Testis (tissue), 2 donors: ENCODE results near the gene GSG1L.
"Not testable (repeated sequence)": the region's sequence is repeated elsewhere in the genome, so short reads cannot be mapped to it uniquely, and the experiment has no call there.

Experiments used
- POLR2A ChIP-seq: fragments of 450-650 bp; IDR thresholded peaks from one replicate; pipeline ENCODE4 v1.6.1; 2017; ENCODE audit warnings: antibody characterized with exemption, mild to moderate bottlenecking, moderate library complexity
- TF ChIP-seq, protein P1 (sequence below), 3 experiments: fragments of 450-650 bp in 2 of 3; fragments of 200-600 bp in 1 of 3; sonication (generic) in 1 of 3; IDR thresholded peaks; one replicate each; pipeline ENCODE4 v1.5.1; 2016 to 2019; ENCODE audit warnings: antibody characterized with exemption in 3 of 3, mild to moderate bottlenecking in 2 of 3, moderate library complexity in 1 of 3

DNA sequence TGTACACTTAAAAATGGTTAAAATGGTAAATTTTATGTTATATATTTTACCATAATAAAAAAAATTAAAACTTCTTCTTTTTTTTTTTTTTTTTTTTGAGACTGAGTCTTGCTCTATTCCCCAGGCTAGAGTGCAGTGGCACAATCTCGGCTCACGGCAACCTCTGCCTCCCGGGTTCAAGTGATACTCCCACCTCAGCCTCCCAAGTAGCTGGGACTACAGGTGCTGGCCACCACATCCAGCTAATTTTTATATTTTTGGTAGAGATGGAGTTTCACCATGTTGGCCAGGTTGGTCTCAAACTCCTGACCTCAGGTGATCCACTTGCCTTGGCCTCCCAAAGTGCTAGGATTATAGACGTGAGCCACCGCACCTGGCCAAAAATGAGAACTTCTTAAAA is 121.4 kb downstream of the GSG1L start:
- TF ChIP-seq, protein P1, sequence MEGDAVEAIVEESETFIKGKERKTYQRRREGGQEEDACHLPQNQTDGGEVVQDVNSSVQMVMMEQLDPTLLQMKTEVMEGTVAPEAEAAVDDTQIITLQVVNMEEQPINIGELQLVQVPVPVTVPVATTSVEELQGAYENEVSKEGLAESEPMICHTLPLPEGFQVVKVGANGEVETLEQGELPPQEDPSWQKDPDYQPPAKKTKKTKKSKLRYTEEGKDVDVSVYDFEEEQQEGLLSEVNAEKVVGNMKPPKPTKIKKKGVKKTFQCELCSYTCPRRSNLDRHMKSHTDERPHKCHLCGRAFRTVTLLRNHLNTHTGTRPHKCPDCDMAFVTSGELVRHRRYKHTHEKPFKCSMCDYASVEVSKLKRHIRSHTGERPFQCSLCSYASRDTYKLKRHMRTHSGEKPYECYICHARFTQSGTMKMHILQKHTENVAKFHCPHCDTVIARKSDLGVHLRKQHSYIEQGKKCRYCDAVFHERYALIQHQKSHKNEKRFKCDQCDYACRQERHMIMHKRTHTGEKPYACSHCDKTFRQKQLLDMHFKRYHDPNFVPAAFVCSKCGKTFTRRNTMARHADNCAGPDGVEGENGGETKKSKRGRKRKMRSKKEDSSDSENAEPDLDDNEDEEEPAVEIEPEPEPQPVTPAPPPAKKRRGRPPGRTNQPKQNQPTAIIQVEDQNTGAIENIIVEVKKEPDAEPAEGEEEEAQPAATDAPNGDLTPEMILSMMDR (IDR thresholded peaks at IDR 0.05) = not testable (repeated sequence)
- not testable (repeated sequence) for TF ChIP-seq POLR2A
